Body of pancreas (tissue), 4 donors: ENCODE results near the gene FRMPD2.
A peak's percentile ranks its signal among the peaks of the same experiment; 100 is the strongest.

Experiments used
- POLR2A ChIP-seq, 3 donors: fragments of 450-650 bp; IDR thresholded peaks; one replicate each; pipeline ENCODE4 v1.6.1; 2016; ENCODE audit warnings: antibody characterized with exemption in 3 of 3, mild to moderate bottlenecking in 2 of 3
- TF ChIP-seq, protein P1 (sequence below), 7 experiments: fragments of 450-650 bp in 4 of 7; fragments of 200-600 bp in 3 of 7; sonication (generic) in 3 of 7; IDR thresholded peaks; one replicate each; pipeline ENCODE4 v1.5.1; 2016 to 2019; ENCODE audit warnings: antibody characterized with exemption in 7 of 7

DNA sequence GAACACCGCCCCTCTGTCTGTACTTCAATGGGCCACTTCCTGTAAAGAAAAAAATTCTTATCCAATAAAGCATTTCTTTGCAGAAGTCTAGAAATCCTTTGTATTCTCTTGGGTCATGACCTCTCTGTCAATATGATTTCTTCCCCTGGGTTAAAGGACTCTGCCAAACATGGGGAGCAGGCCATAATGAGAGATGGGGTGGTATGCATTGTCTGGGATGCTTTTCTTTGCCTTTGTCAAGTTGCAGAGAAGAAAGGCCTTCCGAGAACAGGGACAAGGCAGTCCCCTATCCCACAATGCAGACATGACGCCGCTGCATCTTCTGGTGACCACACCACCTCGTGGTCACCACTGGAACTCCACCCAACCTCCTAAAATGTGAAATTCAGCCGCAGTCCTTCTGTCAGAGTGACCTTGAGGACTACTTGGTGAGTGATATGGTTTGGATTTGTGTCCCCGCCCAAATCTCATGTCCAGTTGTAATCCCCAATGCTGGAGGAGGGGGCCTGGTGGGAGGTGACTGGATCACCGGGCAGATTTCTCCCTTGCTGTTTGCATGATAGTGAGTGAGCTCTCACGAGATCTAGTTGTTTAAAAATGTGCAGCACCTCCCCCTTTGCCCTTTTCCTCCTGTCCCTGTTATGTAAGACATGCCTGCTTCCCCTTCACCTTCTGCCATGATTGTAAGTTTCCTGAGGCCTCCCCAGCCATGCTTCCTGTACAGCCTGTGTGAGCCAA lies 15.2 kb upstream of the FRMPD2 start:
- TF ChIP-seq, protein P1, sequence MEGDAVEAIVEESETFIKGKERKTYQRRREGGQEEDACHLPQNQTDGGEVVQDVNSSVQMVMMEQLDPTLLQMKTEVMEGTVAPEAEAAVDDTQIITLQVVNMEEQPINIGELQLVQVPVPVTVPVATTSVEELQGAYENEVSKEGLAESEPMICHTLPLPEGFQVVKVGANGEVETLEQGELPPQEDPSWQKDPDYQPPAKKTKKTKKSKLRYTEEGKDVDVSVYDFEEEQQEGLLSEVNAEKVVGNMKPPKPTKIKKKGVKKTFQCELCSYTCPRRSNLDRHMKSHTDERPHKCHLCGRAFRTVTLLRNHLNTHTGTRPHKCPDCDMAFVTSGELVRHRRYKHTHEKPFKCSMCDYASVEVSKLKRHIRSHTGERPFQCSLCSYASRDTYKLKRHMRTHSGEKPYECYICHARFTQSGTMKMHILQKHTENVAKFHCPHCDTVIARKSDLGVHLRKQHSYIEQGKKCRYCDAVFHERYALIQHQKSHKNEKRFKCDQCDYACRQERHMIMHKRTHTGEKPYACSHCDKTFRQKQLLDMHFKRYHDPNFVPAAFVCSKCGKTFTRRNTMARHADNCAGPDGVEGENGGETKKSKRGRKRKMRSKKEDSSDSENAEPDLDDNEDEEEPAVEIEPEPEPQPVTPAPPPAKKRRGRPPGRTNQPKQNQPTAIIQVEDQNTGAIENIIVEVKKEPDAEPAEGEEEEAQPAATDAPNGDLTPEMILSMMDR (IDR thresholded peaks at IDR 0.05) = peak; percentile 46 to 75 (median 62)
- no peak for TF ChIP-seq POLR2A (IDR thresholded peaks at IDR 0.05)
